ENCODE results near the gene PLCD1.

PLCD1 gene

GRCh38 chr3:37997342-37997741 lies 32.1 kb downstream of the PLCD1 start:
- Histone ChIP-seq H3K36me3 (replicated peaks; ENCODE audit: low read depth, low read length) (peaks cover 14% of the 10 kb centered on the region), H3K9ac (ENCODE audit: low read length) (no peak overlapping the region), H3K9me3 (ENCODE audit: insufficient read depth, low read length) (no peaks in the 10 kb centered on the region), H4K20me1 (ENCODE audit: insufficient read depth, low read length) (no peaks in the 10 kb centered on the region), H3K79me2 (ENCODE audit: low read length) (peaks cover 9% of the 10 kb centered on the region), H3K4me2 (ENCODE audit: low read length) (no peak overlapping the region), H3K4me3 (ENCODE audit: low read length) (no peak overlapping the region), H3K4me1 (ENCODE audit: low read length) (peaks cover 16% of the 10 kb centered on the region), H3K27me3 (ENCODE audit: low read depth, low read length) (no peaks in the 10 kb centered on the region), H2AFZ (ENCODE audit: low read depth, low read length) (no peak overlapping the region), H3K27ac (ENCODE audit: low read length) (no peak overlapping the region)
- TF ChIP-seq CTCF (IDR thresholded peaks at IDR 0.05; ENCODE audit: low read depth, low read length) (no peak), EZH2phosphoT487 (IDR thresholded peaks at IDR 0.05; ENCODE audit: low read depth) (no peak)

GRCh38 chr3:37996785-37997301 lies 32.6 kb downstream of the PLCD1 start:
- no peaks in the 10 kb centered on the region for H3K9me3 ChIP-seq (ENCODE audit: insufficient read depth, low read length)
- H3K4me2 ChIP-seq (ENCODE audit: low read length): peak overlapping the region; percentile 27
- H3K36me3 ChIP-seq (replicated peaks; ENCODE audit: low read depth, low read length): peaks cover 14% of the 10 kb centered on the region
- H3K27ac ChIP-seq (ENCODE audit: low read length): no peak overlapping the region
- H3K4me3 ChIP-seq (ENCODE audit: low read length): no peak overlapping the region
- TF ChIP-seq CTCF (IDR thresholded peaks at IDR 0.05; ENCODE audit: low read depth, low read length) (peak; percentile 91), EZH2phosphoT487 (IDR thresholded peaks at IDR 0.05; ENCODE audit: low read depth) (no peak)
- H3K27me3 ChIP-seq (ENCODE audit: low read depth, low read length): 0 out of 2 replicates have a peak, but pooled peaks cover 3% of the 10 kb centered on the region
- H3K9ac ChIP-seq (ENCODE audit: low read length): no peak overlapping the region
- H3K79me2 ChIP-seq (ENCODE audit: low read length): peaks cover 9% of the 10 kb centered on the region
- no peaks in the 10 kb centered on the region for H4K20me1 ChIP-seq (ENCODE audit: insufficient read depth, low read length)
- peaks cover 16% of the 10 kb centered on the region for H3K4me1 ChIP-seq (ENCODE audit: low read length)
- peak overlapping the region; percentile 43; the same call in 1 of the 2 replicates for H2AFZ ChIP-seq (ENCODE audit: low read depth, low read length)

GRCh38 chr3:37995652-37996641 lies 33.5 kb downstream of the PLCD1 start:
- Histone ChIP-seq H3K27ac (ENCODE audit: low read length) (no peak overlapping the region), H3K4me3 (ENCODE audit: low read length) (no peak overlapping the region), H3K9me3 (ENCODE audit: insufficient read depth, low read length) (no peaks in the 10 kb centered on the region), H3K4me1 (ENCODE audit: low read length) (peaks cover 16% of the 10 kb centered on the region), H3K79me2 (ENCODE audit: low read length) (peaks cover 9% of the 10 kb centered on the region), H4K20me1 (ENCODE audit: insufficient read depth, low read length) (no peaks in the 10 kb centered on the region), H3K36me3 (replicated peaks; ENCODE audit: low read depth, low read length) (peaks cover 11% of the 10 kb centered on the region), H3K9ac (ENCODE audit: low read length) (no peak overlapping the region), H3K4me2 (ENCODE audit: low read length) (peak overlapping the region; percentile 88; the same call in 1 of the 2 replicates), H3K27me3 (ENCODE audit: low read depth, low read length) (0 out of 2 replicates have a peak, but pooled peaks cover 3% of the 10 kb centered on the region), H2AFZ (ENCODE audit: low read depth, low read length) (no peak overlapping the region)
- no peak for TF ChIP-seq EZH2phosphoT487 (IDR thresholded peaks at IDR 0.05; ENCODE audit: low read depth)
- no peak for TF ChIP-seq CTCF (IDR thresholded peaks at IDR 0.05; ENCODE audit: low read depth, low read length)

GRCh38 chr3:37994639-37994972 lies 34.8 kb downstream of the PLCD1 start:
- H3K4me3 ChIP-seq (ENCODE audit: low read length): peak overlapping the region; percentile 85
- no peaks in the 10 kb centered on the region for H3K9me3 ChIP-seq (ENCODE audit: insufficient read depth, low read length)
- no peak for TF ChIP-seq CTCF (IDR thresholded peaks at IDR 0.05; ENCODE audit: low read depth, low read length)
- no peak for TF ChIP-seq EZH2phosphoT487 (IDR thresholded peaks at IDR 0.05; ENCODE audit: low read depth)
- peaks cover 6% of the 10 kb centered on the region for H3K36me3 ChIP-seq (replicated peaks; ENCODE audit: low read depth, low read length)
- H3K4me1 ChIP-seq (ENCODE audit: low read length): peaks cover 16% of the 10 kb centered on the region
- 0 out of 2 replicates have a peak, but pooled peaks cover 3% of the 10 kb centered on the region for H3K27me3 ChIP-seq (ENCODE audit: low read depth, low read length)
- H3K27ac ChIP-seq (ENCODE audit: low read length): peak overlapping the region; percentile 20; the same call in 1 of the 2 replicates
- peak overlapping the region; percentile 91 for H2AFZ ChIP-seq (ENCODE audit: low read depth, low read length)
- peak overlapping the region; percentile 88 for H3K4me2 ChIP-seq (ENCODE audit: low read length)
- no peaks in the 10 kb centered on the region for H4K20me1 ChIP-seq (ENCODE audit: insufficient read depth, low read length)
- H3K9ac ChIP-seq (ENCODE audit: low read length): peak overlapping the region; percentile 82
- H3K79me2 ChIP-seq (ENCODE audit: low read length): peaks cover 9% of the 10 kb centered on the region

All from OCI-LY3 (cell line).